DMS153 (cell line): ENCODE data around the gene IWS1.
A peak's percentile ranks its signal among the peaks of the same experiment; 100 is the strongest.
"Not testable (repeated sequence)": the region's sequence is repeated elsewhere in the genome, so short reads cannot be mapped to it uniquely, and the experiment has no call there.

Source experiments
- DNase-seq: peaks from one replicate; lab custom pipeline; 2025; lab: John Stamatoyannopoulos, UW

The IWS1 gene

GRCh38 chr2:127560931-127561280 is 34.6 kb upstream of the IWS1 start:
- DNase-seq = no peak

- no peak for DNase-seq
These were observed 34.1 kb upstream of the IWS1 start for GRCh38 chr2:127560201-127560930.

GRCh38 chr2:127559454-127559853 is 33.2 kb upstream of the IWS1 start:
- DNase-seq = no peak

- no peak for DNase-seq
These were observed 32.6 kb upstream of the IWS1 start for GRCh38 chr2:127558911-127559310.

- no peak for DNase-seq
These were observed 26.6 kb upstream of the IWS1 start for GRCh38 chr2:127552846-127553245.

GRCh38 chr2:127552336-127552735 is 26.0 kb upstream of the IWS1 start:
- DNase-seq = no peak

GRCh38 chr2:127551221-127551930 is 25.1 kb upstream of the IWS1 start:
- DNase-seq = no peak

GRCh38 chr2:127546797-127547196 is 20.5 kb upstream of the IWS1 start:
- DNase-seq = no peak

GRCh38 chr2:127545796-127546195 is 19.5 kb upstream of the IWS1 start:
- DNase-seq = no peak

- no peak for DNase-seq
These were observed 18.9 kb upstream of the IWS1 start for GRCh38 chr2:127545189-127545588.

- peak; percentile 77 for DNase-seq
These were observed 16.8 kb upstream of the IWS1 start for GRCh38 chr2:127543013-127543501.

- no peak for DNase-seq
These were observed 15.9 kb upstream of the IWS1 start for GRCh38 chr2:127542231-127542630.

GRCh38 chr2:127541809-127542208 is 15.5 kb upstream of the IWS1 start:
- no peak for DNase-seq

- no peak for DNase-seq
These were observed 11.4 kb upstream of the IWS1 start for GRCh38 chr2:127537644-127538043.

GRCh38 chr2:127536707-127537541 is 10.6 kb upstream of the IWS1 start:
- DNase-seq = no peak

GRCh38 chr2:127535918-127536317 is 9.6 kb upstream of the IWS1 start:
- DNase-seq = no peak

- peak; percentile 5 for DNase-seq
These were observed 9.2 kb upstream of the IWS1 start, which contains the start of gene MYO7B for GRCh38 chr2:127535422-127535901. Gene MYO7B, plus strand, starts transcription at chr2:127535683. Its CDS starts 24,040 bp downstream, at chr2:127559723.

GRCh38 chr2:127532296-127532695 is 6.0 kb upstream of the IWS1 start:
- no peak for DNase-seq

- no peak for DNase-seq
These were observed 4.9 kb upstream of the IWS1 start for GRCh38 chr2:127531221-127531648.

- no peak for DNase-seq
These were observed 4.2 kb upstream of the IWS1 start for GRCh38 chr2:127530245-127531140.

GRCh38 chr2:127529416-127529815 is 3.1 kb upstream of the IWS1 start:
- not testable (repeated sequence) for DNase-seq
